Inferior parietal cortex (tissue), 1 donor: ENCODE measurements around the gene GALR3.

ENCODE experiments used
- DNase-seq: peaks from one replicate; pipeline ENCODE4 v3.0.0-alpha.2; 2016; ENCODE audit errors: extremely low spot score

GALR3 gene

GRCh38 chr22:37822079-37822833, 926 bp upstream of the GALR3 start:
- no peak for DNase-seq

- DNase-seq, result no peak
Observed at GRCh38 chr22:37824674-37825641, 1.8 kb downstream of the GALR3 start.

- DNase-seq, result peak; percentile 47
Observed at GRCh38 chr22:37827056-37827455, 3.9 kb downstream of the GALR3 start.

DNA sequence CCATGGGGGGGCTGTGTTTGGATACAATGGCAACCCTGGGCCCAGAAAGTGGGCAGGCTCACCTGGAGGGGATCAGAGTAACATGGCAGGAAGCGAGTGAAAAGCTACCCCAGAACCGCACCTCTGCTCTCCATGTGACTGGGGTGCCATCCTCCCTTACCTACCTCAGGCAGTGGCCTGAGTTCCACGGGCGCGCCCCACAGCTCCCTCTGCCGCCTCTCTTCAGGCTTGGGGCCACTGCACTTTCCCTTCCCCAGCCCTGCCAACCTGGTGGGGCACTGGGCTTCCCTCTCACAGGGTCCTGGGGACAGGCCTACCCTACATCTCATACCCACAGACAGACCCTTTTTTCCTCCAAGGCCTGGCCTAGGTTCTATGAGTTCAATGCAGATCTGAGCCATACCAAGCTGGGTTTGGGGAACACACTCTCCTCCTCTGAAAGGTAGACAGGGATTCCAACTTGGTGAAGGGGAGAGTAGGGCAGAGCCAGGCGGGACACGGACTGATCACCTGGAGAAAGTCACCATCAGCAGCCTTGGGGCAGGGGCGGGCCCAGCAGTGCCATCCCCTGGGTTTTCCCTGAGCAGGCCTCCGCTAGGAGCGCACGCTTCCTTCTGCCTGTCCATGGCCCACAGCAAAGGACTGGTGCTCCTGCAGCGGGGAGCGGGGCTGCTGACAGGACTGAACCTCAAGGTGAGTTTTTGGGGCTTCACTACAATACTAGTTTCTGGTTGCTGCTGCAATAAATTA, 7.1 kb downstream of the GALR3 start:
- DNase-seq, result no peak

- DNase-seq, result no peak
Observed at GRCh38 chr22:37831472-37831871, 8.3 kb downstream of the GALR3 start.

- DNase-seq, result no peak
Observed at GRCh38 chr22:37832022-37832857, 9.1 kb downstream of the GALR3 start.

- DNase-seq, result no peak
Observed at GRCh38 chr22:37842015-37842793, 19.0 kb downstream of the GALR3 start.

- no peak for DNase-seq
Observed at GRCh38 chr22:37843741-37844089, 20.5 kb downstream of the GALR3 start.

- no peak for DNase-seq
Observed at GRCh38 chr22:37844904-37845329, 21.7 kb downstream of the GALR3 start.

- no peak for DNase-seq
Observed at GRCh38 chr22:37846433-37846832, 23.3 kb downstream of the GALR3 start.

DNA sequence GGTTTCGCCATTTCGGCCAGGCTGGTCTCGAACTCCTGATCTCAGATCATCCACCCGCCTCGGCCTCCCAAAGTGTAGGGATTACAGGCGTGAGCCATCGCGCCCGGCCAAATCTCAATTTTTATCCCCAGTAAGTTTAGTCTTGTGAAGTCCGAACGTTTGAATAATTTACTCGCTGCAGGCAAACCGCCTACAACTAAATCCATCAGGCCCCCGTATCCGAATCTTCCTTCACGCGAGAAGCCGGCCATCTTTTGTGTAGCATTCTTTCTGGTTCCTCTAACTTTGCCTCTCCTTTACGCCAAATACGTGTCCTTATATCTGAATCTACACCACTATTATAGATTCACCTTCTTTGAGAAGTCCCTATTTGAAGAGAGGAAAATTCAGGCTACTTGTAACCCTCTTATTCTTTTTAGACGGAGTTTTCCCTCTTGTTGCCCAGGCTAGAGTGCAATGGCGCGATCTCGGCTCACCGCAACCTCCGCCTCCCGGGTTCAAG, 25.5 kb downstream of the GALR3 start:
- DNase-seq, result peak; percentile 36

DNA sequence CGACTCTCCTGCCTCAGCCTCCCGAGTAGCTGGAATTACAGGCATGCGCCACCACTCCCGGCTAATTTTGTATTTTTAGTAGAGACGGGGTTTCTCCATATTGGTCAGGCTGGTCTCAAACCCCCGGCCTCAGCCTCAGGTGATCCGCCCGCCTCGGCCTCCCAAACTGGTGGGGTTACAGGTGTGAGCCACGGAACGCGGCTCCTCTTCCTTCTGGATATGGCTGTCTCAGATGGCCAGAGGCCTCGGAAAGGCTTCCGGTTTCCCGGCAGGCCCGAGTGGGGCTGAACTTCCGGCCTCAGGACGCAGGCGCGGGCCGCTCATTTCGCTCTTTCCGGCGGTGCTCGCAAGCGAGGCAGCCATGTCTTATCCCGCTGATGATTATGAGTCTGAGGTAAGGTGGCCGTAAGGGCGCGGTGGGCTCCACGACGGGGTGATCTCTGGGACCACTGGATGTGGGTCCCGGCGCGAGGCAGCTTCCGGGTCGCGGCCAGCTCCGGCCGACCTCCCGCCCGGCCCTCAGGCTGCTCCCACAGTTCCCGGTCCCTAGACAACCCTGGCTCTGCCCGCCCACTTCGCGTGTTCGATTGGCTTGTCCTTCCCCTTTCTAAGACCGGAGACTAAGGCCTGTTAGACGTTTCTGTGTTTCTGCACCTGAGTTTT, 26.0 kb downstream of the GALR3 start, which contains the start of gene EIF3L:
TSS of gene EIF3L (plus strand) at position 331 of the 663 bp plus-strand sequence. CDS start at position 362, 31 bp downstream.
- DNase-seq, result peak; percentile 95

DNA sequence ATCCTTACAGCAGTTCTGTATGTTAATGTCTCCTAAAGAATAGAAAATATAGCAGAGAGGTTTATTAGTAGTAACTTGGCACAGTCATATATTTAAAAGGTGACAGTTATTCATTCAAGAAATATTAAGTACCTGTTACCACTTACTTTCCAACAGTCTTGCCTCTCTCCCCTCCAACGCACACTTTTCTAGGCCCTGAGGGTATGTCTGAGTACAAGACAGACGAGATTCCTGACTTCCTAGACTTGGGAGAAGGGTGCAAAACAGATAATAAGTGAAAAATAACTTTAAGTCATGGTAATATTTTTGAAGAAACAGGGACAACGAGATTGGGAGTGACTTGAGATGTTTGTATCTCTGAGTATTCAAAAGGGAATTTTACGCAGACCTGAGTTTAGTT, 27.6 kb downstream of the GALR3 start:
- no peak for DNase-seq

DNA sequence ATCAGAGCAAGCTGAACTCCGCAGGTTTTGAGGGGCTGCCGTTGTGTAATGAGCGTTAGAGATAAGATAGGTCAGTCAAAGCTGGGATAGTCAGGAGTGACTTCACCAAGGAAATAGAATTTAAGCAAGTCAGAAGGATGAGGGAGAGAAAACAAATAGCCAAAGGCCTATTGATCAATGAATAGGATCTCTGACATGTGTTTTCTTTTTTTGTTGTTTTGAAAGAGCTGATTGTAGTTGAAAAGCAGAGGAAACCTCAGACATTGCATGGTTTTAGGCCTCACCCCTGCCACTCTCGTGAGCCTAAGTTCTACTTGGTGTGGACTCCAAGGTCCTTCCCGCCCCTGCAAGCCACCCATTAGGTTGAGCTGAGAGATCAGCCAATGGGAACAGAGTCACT, 29.2 kb downstream of the GALR3 start:
- DNase-seq, result no peak

- DNase-seq, result no peak
Observed at GRCh38 chr22:37854946-37855345, 31.8 kb downstream of the GALR3 start.

- no peak for DNase-seq
Observed at GRCh38 chr22:37855462-37855861, 32.3 kb downstream of the GALR3 start.

GRCh38 chr22:37860796-37861421, 37.7 kb downstream of the GALR3 start:
- no peak for DNase-seq

DNA sequence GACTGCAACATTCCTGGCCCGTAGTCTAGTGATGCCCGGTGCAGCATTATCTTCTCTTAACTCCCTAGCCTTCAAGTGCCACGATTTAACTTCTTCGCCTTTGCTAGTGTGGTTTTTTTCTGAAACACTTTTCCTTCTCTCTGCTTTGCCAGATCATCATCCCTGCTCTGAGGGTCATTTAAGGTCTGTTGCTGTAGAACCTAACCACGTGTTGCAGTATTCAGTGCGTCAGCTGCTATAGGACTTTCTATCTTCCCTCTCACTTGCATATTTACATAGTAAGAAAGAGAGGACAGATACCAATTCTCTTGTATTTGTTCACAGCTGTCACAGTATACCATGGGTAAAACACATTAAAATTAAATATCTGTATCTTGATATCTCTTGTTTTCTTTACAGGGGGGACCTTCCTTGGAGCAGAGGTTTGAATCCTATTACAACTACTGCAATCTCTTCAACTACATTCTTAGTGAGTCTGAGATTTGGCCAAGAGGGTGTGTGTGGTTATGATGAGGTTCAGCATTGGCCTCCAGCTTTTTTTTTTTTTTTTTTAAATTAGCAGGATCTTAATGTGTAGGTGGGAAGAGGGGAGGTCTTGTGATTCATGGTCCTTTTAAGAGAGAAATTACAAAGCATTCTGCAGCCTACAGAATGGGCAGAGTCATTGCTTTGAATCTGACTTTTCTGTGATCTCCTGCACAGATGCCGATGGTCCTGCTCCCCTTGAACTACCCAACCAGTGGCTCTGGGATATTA, 39.6 kb downstream of the GALR3 start:
- no peak for DNase-seq
